OCI-LY1 (cell line): Measurements from ENCODE around the gene HIPK1.

ENCODE experiments used
- EZH2 ChIP-seq: fragments of 200-600 bp; sonication (generic), shearing (Covaris generic); IDR thresholded peaks from 2 replicates; pipeline ENCODE4 v1.8.0; 2017; ENCODE audit warnings: borderline replicate concordance, mixed run types, mild to moderate bottlenecking, antibody characterized with exemption, low read length, moderate library complexity, mixed read lengths
- TF ChIP-seq, protein P1 (sequence below): fragments of 200-600 bp; sonication (generic), shearing (Covaris generic); IDR thresholded peaks from 2 replicates; pipeline ENCODE4 v1.5.1; 2017; ENCODE audit warnings: mild to moderate bottlenecking, antibody characterized with exemption, low read length, moderate library complexity, mixed read lengths

- TF ChIP-seq, protein P1, sequence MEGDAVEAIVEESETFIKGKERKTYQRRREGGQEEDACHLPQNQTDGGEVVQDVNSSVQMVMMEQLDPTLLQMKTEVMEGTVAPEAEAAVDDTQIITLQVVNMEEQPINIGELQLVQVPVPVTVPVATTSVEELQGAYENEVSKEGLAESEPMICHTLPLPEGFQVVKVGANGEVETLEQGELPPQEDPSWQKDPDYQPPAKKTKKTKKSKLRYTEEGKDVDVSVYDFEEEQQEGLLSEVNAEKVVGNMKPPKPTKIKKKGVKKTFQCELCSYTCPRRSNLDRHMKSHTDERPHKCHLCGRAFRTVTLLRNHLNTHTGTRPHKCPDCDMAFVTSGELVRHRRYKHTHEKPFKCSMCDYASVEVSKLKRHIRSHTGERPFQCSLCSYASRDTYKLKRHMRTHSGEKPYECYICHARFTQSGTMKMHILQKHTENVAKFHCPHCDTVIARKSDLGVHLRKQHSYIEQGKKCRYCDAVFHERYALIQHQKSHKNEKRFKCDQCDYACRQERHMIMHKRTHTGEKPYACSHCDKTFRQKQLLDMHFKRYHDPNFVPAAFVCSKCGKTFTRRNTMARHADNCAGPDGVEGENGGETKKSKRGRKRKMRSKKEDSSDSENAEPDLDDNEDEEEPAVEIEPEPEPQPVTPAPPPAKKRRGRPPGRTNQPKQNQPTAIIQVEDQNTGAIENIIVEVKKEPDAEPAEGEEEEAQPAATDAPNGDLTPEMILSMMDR, result no peak
- TF ChIP-seq EZH2, result no peak
These were observed 14.1 kb downstream of the HIPK1 start for GRCh38 chr1:113943028-113943811.
